Neural cell (in vitro differentiated cells): ENCODE data around the gene NUTF2. TPM values are rescaled to one million over a fixed set of nuclear protein-coding genes. Genes with fewer than 3 reads are reported as not detected.

Experiments used
- H2AFZ ChIP-seq: fragments of 200-600, 300-800 bp; sonication (generic), shearing (Covaris generic); 2 replicates; pipeline ENCODE4 v1.6.0; 2014; ENCODE audit warnings: low read depth, mild to moderate bottlenecking, antibody characterized with exemption, low read length, moderate library complexity
- H3F3A ChIP-seq: fragments of 200-600 bp; shearing (Covaris generic); 2 replicates; pipeline ENCODE4 v1.6.1; 2016; ENCODE audit warnings: mild to moderate bottlenecking, moderate library complexity, mixed read lengths, antibody characterized with exemption, low read length; ENCODE audit not compliant: insufficient read depth, poor library complexity, severe bottlenecking
- H3K27ac ChIP-seq: fragments of 200-600, 300-800 bp; sonication (generic), shearing (Covaris generic); 2 replicates; pipeline ENCODE4 v1.5.1; 2014; ENCODE audit warnings: mild to moderate bottlenecking, low read length, moderate library complexity
- H3K27me3 ChIP-seq: fragments of 300-800, 200-600 bp; sonication (generic), shearing (Covaris generic); 2 replicates; pipeline ENCODE4 v1.6.0; 2014; ENCODE audit warnings: mild to moderate bottlenecking, low read depth, low read length, moderate library complexity; ENCODE audit not compliant: insufficient read depth
- H3K36me3 ChIP-seq: fragments of 300-800, 200-600 bp; sonication (generic), shearing (Covaris generic); 2 replicates; pipeline ENCODE4 v1.5.1; 2014; ENCODE audit warnings: mild to moderate bottlenecking, antibody characterized with exemption, low read length, moderate library complexity; ENCODE audit not compliant: insufficient read depth
- H3K4me2 ChIP-seq: fragments of 300-800, 200-600 bp; sonication (generic), shearing (Covaris generic); 2 replicates; pipeline ENCODE4 v1.6.0; 2014; ENCODE audit warnings: mild to moderate bottlenecking, low read length
- H3K4me3 ChIP-seq: fragments of 300-800, 200-600 bp; sonication (generic), shearing (Covaris generic); 2 replicates; pipeline ENCODE4 v1.5.1; 2014; ENCODE audit warnings: mild to moderate bottlenecking, low read length, moderate library complexity
- H3K79me2 ChIP-seq: fragments of 200-600 bp; shearing (Covaris generic); replicated peaks from 2 replicates; pipeline ENCODE4 v1.6.0; 2014; ENCODE audit warnings: mild to moderate bottlenecking, low read length, moderate library complexity; ENCODE audit not compliant: insufficient read depth
- H3K9ac ChIP-seq: fragments of 300-800, 200-600 bp; sonication (generic), shearing (Covaris generic); 2 replicates; pipeline ENCODE4 v1.6.1; 2016; ENCODE audit warnings: mild to moderate bottlenecking, low read length, mixed read lengths
- H3K9me2 ChIP-seq: fragments of 200-600 bp; shearing (Covaris generic); 2 replicates; pipeline ENCODE4 v1.6.1; 2016; ENCODE audit warnings: mild to moderate bottlenecking, low read length, mixed read lengths; ENCODE audit not compliant: insufficient read depth
- H3K9me3 ChIP-seq: fragments of 200-600, 300-800 bp; sonication (generic), shearing (Covaris generic); 2 replicates; pipeline ENCODE4 v1.6.1; 2016; ENCODE audit warnings: mild to moderate bottlenecking, mixed run types, low read length, moderate library complexity, mixed read lengths
- H4K20me1 ChIP-seq: fragments of 200-600 bp; shearing (Covaris generic); 2 replicates; pipeline ENCODE4 v1.6.1; 2016; ENCODE audit warnings: mild to moderate bottlenecking, mixed run types; ENCODE audit not compliant: insufficient read depth
- CTCF ChIP-seq: fragments of 450-650 bp; IDR thresholded peaks from 2 replicates; pipeline ENCODE4 v1.5.1; 2014; ENCODE audit warnings: antibody characterized with exemption, mild to moderate bottlenecking, moderate library complexity; ENCODE audit not compliant: poor library complexity, severe bottlenecking
- EP300 ChIP-seq: fragments of 450-650 bp; conservative IDR thresholded peaks from 2 replicates; pipeline ENCODE4 v1.6.1; 2014; ENCODE audit warnings: antibody characterized with exemption, mild to moderate bottlenecking, moderate library complexity; ENCODE audit not compliant: poor library complexity, severe bottlenecking
- EZH2 ChIP-seq: fragments of 200-600, 300-800 bp; shearing (Covaris generic), sonication (generic); IDR thresholded peaks from 2 replicates; pipeline ENCODE4 v1.6.1; 2014; ENCODE audit warnings: antibody characterized with exemption, low read length, borderline replicate concordance, mild to moderate bottlenecking; ENCODE audit not compliant: insufficient read depth, poor library complexity, severe bottlenecking
- MXI1 ChIP-seq: fragments of 450-650 bp; conservative IDR thresholded peaks from 2 replicates; pipeline ENCODE4 v1.6.1; 2014; ENCODE audit warnings: antibody characterized with exemption, mild to moderate bottlenecking; ENCODE audit not compliant: poor library complexity, severe bottlenecking
- POLR2AphosphoS5 ChIP-seq: IDR thresholded peaks from 2 replicates; pipeline ENCODE4 v1.6.1; 2012
- RAD21 ChIP-seq: fragments of 450-650 bp; conservative IDR thresholded peaks from 2 replicates; pipeline ENCODE4 v1.6.1; 2014; ENCODE audit warnings: antibody characterized with exemption, mild to moderate bottlenecking, moderate library complexity
- SMC3 ChIP-seq: fragments of 450-650 bp; conservative IDR thresholded peaks from 2 replicates; pipeline ENCODE4 v1.6.1; 2014; ENCODE audit warnings: antibody characterized with exemption, mild to moderate bottlenecking, moderate library complexity; ENCODE audit not compliant: poor library complexity
- TAF1 ChIP-seq: IDR thresholded peaks from 2 replicates; pipeline ENCODE4 v1.6.1; 2012; ENCODE audit warnings: low read depth
- polyA plus RNA-seq: library from polyadenylated mRNA; depleted of rRNA; stranded (reverse); fragments of >200 nt; gene quantifications from 2 replicates; pipeline ENCODE4 v1.2.3, GENCODE V29; 2014
- TF ChIP-seq, protein P1 (sequence below): IDR thresholded peaks from 2 replicates; pipeline ENCODE4 v1.6.1; 2012; ENCODE audit warnings: borderline replicate concordance

NUTF2 gene
- polyA plus RNA-seq, 1 donor from 2014 or later: 98.6 TPM

DNA sequence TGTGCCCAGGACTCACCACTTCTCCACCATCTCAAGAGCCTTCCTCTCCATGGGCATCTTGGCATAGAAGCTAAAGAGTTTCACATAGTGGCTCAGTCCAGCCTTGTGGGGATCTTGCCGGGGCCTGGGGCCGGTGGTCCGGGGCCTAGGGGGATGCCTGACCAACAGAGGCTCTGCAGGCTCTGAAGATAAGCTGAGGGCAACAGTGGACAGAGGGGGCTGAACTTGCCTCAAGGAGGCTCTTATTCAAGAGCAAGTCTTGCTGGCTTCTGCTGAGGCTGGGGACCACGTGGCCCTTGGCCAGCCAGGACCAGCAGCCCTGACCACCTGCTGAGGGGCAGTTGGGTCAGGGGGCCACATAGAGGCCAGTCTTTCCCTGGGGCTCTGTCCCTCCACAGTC lies 18.1 kb upstream of the NUTF2 start:
- H4K20me1 ChIP-seq: no peaks in the 10 kb centered on the region
- H3K36me3 ChIP-seq: no peaks in the 10 kb centered on the region
- no peaks in the 10 kb centered on the region for H3K9me3 ChIP-seq
- H3K79me2 ChIP-seq: peaks cover 8% of the 10 kb centered on the region
- TF ChIP-seq MXI1 (no peak), CTCF (no peak), EZH2 (no peak), RAD21 (no peak), EP300 (no peak), SMC3 (no peak), POLR2AphosphoS5 (no peak), TAF1 (no peak)
- TF ChIP-seq, protein P1, sequence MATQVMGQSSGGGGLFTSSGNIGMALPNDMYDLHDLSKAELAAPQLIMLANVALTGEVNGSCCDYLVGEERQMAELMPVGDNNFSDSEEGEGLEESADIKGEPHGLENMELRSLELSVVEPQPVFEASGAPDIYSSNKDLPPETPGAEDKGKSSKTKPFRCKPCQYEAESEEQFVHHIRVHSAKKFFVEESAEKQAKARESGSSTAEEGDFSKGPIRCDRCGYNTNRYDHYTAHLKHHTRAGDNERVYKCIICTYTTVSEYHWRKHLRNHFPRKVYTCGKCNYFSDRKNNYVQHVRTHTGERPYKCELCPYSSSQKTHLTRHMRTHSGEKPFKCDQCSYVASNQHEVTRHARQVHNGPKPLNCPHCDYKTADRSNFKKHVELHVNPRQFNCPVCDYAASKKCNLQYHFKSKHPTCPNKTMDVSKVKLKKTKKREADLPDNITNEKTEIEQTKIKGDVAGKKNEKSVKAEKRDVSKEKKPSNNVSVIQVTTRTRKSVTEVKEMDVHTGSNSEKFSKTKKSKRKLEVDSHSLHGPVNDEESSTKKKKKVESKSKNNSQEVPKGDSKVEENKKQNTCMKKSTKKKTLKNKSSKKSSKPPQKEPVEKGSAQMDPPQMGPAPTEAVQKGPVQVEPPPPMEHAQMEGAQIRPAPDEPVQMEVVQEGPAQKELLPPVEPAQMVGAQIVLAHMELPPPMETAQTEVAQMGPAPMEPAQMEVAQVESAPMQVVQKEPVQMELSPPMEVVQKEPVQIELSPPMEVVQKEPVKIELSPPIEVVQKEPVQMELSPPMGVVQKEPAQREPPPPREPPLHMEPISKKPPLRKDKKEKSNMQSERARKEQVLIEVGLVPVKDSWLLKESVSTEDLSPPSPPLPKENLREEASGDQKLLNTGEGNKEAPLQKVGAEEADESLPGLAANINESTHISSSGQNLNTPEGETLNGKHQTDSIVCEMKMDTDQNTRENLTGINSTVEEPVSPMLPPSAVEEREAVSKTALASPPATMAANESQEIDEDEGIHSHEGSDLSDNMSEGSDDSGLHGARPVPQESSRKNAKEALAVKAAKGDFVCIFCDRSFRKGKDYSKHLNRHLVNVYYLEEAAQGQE: no peak
- no peaks in the 10 kb centered on the region for H3F3A ChIP-seq
- H3K27me3 ChIP-seq: no peaks in the 10 kb centered on the region
- H3K4me3 ChIP-seq: no peak overlapping the region
- H3K4me2 ChIP-seq: no peak overlapping the region
- H3K9ac ChIP-seq: no peak overlapping the region
- no peak overlapping the region for H2AFZ ChIP-seq
- H3K9me2 ChIP-seq: no peaks in the 10 kb centered on the region
- no peak overlapping the region for H3K27ac ChIP-seq

DNA sequence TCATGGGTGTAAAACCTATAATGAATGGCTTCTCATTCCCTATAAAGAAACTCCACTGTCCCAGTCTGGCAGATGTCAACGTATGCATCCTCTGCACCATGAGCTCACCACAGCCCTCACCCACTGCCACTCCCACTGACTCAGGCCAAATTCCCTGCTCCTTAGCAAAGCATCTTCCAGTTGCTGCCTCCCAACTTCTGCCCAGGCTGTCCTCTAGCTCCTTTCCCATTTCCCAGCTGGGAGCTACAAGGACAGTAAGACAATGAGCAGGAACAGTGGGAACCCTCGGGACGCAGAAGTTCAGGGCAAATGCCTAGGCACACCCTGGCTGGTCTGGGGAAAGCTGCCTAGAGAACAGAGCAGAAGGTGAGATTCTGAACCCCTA lies 13.7 kb upstream of the NUTF2 start:
- H3K27me3 ChIP-seq: no peaks in the 10 kb centered on the region
- H3K9ac ChIP-seq: peak overlapping the region; percentile 72
- H3K79me2 ChIP-seq: peaks cover 8% of the 10 kb centered on the region
- no peak overlapping the region for H2AFZ ChIP-seq
- H3K4me2 ChIP-seq: peak overlapping the region; percentile 82
- no peaks in the 10 kb centered on the region for H3K9me3 ChIP-seq
- no peak overlapping the region for H3K27ac ChIP-seq
- H3K36me3 ChIP-seq: no peaks in the 10 kb centered on the region
- no peaks in the 10 kb centered on the region for H4K20me1 ChIP-seq
- TF ChIP-seq EP300 (no peak), EZH2 (no peak), POLR2AphosphoS5 (no peak), SMC3 (no peak)
- TF ChIP-seq, protein P1: no peak
- no peaks in the 10 kb centered on the region for H3F3A ChIP-seq
- peak overlapping the region; percentile 90 for H3K4me3 ChIP-seq
- H3K9me2 ChIP-seq: no peaks in the 10 kb centered on the region
